GM19043 (cell line): ENCODE results near the gene CFAP20DC.

Source experiments
- ATAC-seq: cut with Tn5 transposase; IDR thresholded peaks from one replicate; pipeline ENCODE4 v1.9.1; 2021; ENCODE audit warnings: low read depth; ENCODE audit not compliant: unreplicated experiment

CFAP20DC gene

DNA sequence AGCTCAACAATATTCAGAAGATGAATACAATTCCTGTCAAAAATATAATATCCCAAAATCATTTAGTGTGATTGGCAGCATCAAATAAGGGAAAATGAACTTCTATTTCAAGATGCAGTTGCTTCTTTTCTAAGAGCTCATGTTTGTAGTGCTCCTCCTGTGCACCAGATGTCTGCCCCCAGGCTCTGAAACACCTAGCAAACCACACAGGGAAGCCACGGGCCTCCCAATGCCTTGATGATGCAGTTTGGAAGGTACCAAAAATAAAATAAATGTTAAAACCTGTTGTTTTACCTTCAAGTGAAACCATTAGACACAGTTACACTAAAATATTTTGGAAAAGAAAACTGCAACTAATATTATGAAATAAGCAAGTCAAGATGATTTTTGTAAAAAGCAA lies 22.2 kb downstream of the CFAP20DC start:
- no peak for ATAC-seq

- ATAC-seq, result no peak
Observed at GRCh38 chr3:59023612-59024011, 26.2 kb downstream of the CFAP20DC start.

GRCh38 chr3:59017617-59017984 lies 32.2 kb downstream of the CFAP20DC start:
- ATAC-seq, result no peak

- ATAC-seq, result no peak
Observed at GRCh38 chr3:59016930-59017616, 32.8 kb downstream of the CFAP20DC start.

DNA sequence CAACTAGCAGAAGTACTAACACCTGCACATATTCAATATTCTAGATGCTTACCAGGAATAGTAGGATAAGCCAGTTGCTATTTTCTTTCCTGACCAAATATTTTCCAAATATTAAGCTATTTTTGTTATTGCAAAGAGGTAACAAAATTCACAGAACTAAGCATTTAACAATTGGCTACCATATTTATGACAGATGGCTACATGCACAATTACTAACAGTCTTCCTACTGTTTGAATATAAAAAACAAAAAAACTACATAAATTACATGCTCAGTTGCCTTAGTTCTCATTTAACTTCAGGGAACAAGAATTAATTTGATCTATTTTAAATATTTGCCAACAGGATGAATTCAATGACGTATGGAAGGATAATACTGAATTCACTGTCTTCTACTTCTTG lies 36.2 kb downstream of the CFAP20DC start:
- ATAC-seq, result no peak

GRCh38 chr3:59006634-59007517 lies 42.9 kb downstream of the CFAP20DC start:
- no peak for ATAC-seq

DNA sequence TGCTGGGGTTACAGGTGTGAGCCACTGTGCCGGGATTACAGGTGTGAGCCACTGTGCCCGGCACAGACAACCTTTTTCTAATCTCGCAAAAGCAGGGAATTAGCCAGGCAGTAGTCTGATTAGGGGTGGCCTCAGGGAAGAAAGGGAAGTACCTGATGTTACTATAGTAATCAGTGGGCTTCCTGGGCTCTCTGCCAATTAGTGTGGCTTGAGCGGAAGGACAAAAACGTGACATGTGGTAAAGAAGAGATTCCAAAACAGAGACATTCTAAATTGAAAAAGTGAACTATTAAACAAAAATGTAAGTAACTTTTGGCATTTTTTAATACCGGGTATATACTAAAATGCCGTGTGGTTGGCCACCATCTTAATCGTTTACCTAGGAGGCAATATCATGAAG lies 48.1 kb downstream of the CFAP20DC start:
- no peak for ATAC-seq

- ATAC-seq, result no peak
Observed at GRCh38 chr3:58999774-59000160, 50.1 kb downstream of the CFAP20DC start.

- no peak for ATAC-seq
Observed at GRCh38 chr3:58999134-58999773, 50.6 kb downstream of the CFAP20DC start.

GRCh38 chr3:58998476-58999117 lies 51.2 kb downstream of the CFAP20DC start:
- no peak for ATAC-seq

DNA sequence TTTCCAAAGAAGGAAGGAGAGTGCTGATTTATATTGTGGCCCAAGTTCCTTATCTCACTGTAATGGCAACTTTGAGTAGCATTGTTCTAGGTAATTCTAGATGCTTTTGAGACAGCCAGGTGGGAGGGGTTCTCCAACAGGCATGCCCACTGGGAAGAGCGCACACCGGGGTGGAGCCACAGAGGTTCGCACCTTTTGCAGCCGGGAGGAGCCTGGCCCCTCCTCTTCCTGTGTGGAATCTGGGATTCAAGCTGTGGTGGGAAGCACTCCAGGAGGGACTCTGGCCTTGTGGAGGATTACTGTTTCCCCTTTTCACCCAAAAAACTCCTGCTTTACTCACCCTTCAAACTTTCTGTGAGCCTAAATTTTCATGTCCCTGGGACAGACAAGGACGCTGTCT lies 53.1 kb downstream of the CFAP20DC start:
- no peak for ATAC-seq

- no peak for ATAC-seq
Observed at GRCh38 chr3:58994746-58995330, 55.0 kb downstream of the CFAP20DC start.

DNA sequence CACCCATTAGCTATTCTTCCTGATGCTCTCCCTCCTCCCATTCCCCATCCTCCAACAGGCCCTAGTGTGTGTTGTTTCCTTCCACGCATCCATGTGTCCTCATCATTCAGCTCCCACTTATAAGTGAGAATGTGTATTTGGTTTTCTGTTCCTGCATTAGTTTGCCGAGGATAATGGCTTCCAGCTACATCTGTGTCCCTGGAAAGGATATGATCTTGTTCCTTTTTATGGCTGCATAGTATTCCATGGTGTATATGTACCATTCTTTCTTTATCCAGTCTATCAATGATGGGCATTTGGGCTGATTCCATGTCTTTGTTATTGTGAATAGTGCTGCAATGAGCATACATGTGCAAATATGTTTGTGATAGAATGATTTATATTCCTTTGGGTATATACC lies 56.3 kb downstream of the CFAP20DC start:
- no peak for ATAC-seq

DNA sequence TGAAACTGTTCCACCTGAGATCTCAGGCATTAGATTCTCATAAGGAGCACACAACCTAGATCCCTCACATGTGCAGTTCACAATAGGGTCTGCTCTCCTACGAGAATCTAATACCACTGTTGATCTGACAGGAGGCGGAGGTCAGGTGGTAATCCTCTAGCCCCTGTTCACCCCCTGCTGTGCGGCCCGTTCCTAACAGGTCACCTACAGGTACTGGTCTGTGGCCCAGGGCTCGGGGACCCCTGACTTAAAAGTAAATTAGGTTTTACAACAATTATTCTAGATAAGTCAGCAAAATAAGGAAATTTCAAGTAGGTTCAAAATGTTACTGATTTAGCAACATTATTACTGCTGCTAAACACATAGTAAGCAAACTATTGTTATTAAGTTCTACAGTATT lies 58.2 kb downstream of the CFAP20DC start:
- no peak for ATAC-seq

GRCh38 chr3:58991026-58991425 lies 58.8 kb downstream of the CFAP20DC start:
- no peak for ATAC-seq

- ATAC-seq, result no peak
Observed at GRCh38 chr3:58989955-58990354, 59.9 kb downstream of the CFAP20DC start.

- no peak for ATAC-seq
Observed at GRCh38 chr3:58989163-58989562, 60.7 kb downstream of the CFAP20DC start.

DNA sequence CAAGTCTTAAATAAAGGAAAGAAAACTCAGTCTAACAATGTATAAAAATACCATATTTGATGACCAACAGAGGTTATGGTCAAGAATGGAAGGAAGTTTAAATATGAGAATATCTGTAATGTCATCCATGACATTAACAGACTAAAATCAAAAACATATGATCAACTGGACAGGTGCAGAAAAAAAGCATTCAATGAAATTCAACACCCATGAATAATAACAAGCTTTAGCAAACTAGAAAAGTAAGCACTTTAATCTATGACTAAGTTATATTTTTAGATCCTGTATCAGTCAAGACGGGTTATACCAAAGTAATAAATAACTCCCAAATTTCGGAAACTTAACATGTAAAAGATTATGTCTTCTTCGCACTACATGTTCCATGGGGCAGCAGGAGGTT lies 61.8 kb downstream of the CFAP20DC start:
- no peak for ATAC-seq

DNA sequence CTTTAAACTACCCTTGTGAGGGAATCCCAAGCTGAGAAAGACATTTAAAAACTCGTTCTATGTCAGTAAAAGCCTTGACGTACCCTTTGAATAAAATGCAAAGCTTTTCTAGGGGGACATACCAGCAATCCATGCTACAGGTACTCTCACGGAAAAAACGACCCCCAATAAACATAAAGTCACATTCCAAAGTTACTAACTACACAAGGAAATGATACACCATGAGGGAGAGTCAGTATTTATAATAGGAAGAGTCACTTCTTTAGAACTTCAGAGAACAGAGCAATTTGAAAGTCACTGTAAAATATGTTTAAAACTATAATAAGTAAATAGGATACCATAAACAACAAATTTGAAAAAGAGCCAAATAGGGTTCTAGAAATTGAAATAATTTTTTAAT lies 63.2 kb downstream of the CFAP20DC start:
- no peak for ATAC-seq

DNA sequence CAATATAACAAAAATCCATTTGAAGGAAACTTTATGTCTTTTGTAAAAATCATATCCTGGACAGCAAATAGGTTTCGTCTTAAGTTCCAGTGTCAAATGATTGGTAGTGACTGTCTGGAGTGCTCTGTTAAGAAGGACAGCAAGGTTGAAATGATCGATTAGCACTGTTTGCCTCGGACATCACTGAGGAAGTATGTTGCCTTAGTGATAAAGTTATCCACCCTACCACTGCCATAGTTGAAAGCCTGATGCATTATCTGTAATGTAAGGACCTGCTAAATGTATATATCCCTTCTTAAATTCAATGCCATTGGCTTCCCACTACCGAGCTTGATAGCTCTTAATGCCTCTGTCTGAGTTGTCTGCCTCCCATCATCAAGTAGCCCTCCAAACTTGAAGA lies 70.0 kb downstream of the CFAP20DC start:
- no peak for ATAC-seq

- no peak for ATAC-seq
Observed at GRCh38 chr3:58973796-58974195, 76.0 kb downstream of the CFAP20DC start.
